GM19395 (cell line): Measurements from ENCODE around the gene MTX1.

ENCODE experiments used
- ATAC-seq: cut with Tn5 transposase; IDR thresholded peaks from one replicate; pipeline ENCODE4 v1.9.1; 2021; ENCODE audit warnings: mild to moderate bottlenecking, moderate library complexity; ENCODE audit not compliant: unreplicated experiment

MTX1 gene

DNA sequence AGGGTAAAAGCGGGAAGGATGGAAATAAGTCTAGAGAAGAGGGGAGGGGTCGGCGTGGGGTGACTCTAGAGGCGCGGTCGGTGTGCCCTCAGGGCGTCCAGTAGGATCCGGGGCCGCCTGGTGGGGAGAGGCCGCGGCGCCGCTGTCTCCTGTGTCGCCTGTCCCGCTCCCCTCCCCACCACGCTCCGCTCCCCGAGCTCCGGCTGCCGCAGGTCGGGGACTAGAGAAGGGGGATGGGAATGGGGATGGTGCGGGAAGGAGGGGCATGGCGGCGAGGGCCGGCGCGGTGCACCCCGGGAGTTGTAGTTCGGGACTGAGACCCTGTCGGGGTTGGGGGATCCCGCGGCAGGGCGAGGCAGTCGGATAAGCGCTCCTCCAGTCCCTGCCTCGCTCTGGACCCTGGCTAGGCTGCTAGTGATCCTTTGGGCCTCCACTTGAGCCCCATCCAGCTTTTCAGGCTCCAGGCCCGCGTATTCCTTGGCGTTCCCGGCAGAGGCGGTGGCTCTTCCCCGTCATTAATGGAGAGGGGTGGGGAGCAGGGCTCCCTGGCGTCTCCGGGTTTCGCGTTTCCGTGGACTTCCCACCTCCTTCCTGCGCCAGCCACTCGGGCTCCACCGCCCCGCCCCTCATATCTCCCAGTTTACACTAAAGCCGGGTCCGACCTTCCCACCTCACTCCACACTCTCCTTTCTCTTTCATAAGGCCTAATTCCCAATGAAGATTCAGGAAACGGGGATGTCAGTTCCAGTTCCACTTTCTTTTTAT is 46.9 kb downstream of the MTX1 start, which contains the start of gene ENTREP3:
Gene ENTREP3 (minus strand): TSS at position 241 of the 765 bp plus-strand sequence. CDS start 606 bp downstream, outside the sequence.
- no peak for ATAC-seq

DNA sequence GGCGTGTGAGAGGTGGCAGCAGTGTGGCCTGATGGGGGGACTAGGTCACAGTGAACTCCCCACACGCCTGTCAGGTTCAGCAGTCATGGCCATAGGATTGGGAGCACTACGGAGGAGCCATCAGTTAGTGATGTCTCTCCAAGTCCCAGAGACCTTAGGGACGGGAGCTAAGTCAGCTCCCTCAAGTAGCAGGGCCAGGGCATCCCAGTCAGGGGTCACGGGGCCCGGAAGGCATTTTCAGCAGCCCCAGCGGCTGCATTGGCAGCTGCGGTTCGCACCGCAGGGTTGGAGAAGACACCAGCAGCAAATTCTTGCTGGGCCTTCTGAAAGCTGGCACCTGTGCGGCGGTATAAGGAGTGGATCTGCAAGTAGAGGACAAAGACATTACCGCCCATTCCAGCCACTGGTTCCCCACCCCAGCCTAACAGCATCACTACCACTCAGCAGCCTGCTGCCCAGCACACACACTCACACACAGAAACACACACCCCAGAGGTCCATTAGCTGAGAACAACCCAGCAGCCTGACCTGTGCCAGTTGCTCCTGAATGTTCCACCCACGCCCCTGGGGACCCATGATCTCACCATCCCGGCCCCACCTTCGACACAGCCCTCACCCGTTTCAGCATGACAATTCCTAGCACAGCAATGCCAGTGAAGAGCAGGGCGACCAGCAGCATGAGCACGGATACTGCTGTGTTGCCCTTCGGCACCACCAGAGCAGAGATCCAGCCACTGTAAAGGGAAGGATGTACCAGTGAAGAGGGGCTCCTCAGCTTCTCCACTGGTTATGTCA is 47.8 kb downstream of the MTX1 start:
- no peak for ATAC-seq

DNA sequence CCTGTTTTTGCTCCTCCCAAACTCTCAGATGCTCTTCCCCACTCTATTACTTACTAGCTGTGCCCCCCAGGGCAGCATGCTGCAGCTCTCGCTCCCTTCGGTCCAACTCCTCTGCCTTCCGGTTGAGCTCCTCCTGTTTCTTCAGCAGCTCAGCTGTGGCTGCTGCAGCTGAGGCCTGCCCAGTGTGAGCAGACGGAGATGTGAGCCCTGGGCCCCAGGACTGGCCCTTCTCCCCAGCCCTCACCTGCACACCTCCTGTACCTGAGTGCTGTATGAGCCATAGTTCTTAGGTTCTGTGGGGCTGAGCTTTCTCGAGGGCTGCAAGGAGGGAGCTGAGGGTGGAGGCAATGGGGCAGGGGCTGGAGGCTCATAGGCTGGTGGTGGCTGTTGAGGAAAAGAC is 51.8 kb downstream of the MTX1 start:
- ATAC-seq, result no peak

DNA sequence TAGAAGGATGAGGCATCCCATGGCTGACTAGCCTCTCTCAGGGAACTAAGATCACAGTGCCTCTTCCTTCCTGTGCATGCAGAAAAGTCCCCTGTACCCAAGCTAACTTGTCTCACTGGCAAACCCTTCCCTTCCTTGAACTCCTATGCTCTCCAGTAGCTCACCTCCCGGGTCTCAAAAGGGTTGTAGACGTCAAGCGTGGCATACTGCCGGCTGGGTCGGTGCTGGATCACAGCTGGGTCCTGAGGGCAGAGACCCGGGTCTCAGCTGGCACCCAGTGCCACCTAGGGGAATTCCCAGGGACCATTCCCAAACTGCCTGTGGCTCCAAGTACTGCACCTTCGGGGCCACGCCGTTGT is 53.0 kb downstream of the MTX1 start:
- ATAC-seq, result peak; percentile 11

DNA sequence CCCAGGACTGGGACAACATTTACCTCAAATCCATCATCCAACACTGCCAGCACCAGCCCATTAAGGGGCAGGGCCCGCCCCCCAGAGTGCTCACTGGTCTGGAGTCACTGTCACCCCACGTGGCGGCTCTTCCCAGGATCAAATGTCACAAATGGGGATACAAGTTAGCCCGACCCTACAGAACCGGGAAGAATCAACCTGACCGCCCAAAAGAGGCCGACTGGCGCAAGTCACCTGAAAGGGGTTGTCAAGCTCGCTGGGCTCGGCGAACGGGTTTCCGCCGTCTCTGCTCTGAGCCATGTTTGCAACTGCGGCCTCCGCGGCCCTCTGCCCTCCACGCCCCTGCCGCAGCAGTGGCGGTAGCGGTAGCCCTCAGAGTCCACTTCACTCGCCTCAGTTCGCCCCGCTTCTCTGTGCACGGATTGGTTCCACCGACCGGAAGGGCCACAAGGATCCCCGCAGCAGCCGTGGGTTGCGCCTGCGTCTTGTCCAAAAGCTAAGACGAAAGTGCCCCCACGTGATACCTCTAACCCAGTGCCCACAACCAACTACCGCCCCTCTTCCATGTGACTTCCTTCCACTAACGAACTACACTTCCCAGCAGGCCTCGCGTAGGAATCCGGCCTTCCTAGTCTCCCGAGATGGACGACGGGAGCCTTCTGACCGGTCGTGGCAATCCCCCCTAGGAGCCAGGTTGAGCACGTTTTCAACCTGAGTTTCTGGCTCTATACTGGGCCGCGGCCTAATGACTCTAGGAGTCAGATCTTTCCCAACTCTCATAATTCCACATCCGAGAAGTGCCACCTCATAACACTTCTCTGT is 53.6 kb downstream of the MTX1 start, which contains the start of gene SCAMP3:
Gene SCAMP3 (minus strand): TSS at position 509 of the 822 bp plus-strand sequence. CDS start 209 bp downstream, at position 300.
- peak; percentile 87 for ATAC-seq

DNA sequence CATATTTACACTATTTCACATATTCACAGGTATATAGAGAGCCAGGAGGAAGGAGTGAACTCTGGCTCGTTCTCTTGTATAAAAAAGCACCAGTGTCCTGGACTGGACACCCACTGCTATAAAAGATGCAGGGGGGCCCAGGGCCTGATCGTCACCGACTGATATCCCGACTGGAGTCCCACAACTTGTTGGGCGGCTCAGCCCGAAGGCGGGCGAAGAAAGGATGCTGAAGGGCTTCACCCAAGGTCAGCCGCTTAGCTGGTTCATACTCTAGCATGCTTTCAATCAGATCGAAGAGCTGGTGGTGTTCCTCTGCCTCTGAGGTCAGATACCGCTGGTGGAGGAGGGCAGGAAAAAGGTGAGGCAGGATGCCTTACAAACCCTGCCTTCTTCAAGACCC is 54.6 kb downstream of the MTX1 start:
- ATAC-seq, result no peak
